Measurements from ENCODE around the gene USP8.

Gene USP8

DNA sequence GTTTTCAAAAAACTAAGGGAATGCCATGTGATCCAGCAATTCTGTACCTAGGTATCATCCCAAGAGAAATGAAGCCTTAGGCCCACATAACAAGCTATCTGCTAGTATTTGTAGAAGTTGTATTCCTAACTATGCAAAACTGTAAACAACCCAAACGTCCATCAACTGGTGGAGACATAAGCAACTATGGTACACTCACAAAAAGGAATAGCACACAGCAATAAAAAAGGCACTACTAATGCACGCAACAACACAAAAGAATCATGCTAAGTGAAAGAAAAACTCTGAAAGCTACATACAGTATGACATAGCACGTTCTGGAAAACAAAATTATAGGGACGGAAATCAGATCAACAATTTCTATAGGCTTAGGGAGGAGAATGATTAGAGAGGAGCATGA, 107.0 kb downstream of the USP8 start:
- Histone ChIP-seq H3K27me3 (ENCODE audit: insufficient read depth, low read depth, severe bottlenecking) (no peaks in the 10 kb centered on the region), H3K36me3 (no peaks in the 10 kb centered on the region), H3K9me3 (ENCODE audit: severe bottlenecking) (no peaks in the 10 kb centered on the region), H3K4me3 (ENCODE audit: low read depth, low read length) (no peak overlapping the region), H3K27ac (no peak overlapping the region)
- DNase-seq: no peak
- no peak for TF ChIP-seq CTCF (IDR thresholded peaks at IDR 0.05; ENCODE audit: low read depth, low read length)

- Histone ChIP-seq H3K36me3 (no peaks in the 10 kb centered on the region), H3K27me3 (ENCODE audit: insufficient read depth, low read depth, severe bottlenecking) (no peaks in the 10 kb centered on the region), H3K9me3 (ENCODE audit: severe bottlenecking) (no peaks in the 10 kb centered on the region), H3K4me3 (ENCODE audit: low read depth, low read length) (no peak overlapping the region), H3K27ac (no peak overlapping the region)
- no peak for DNase-seq
- no peak for TF ChIP-seq CTCF (IDR thresholded peaks at IDR 0.05; ENCODE audit: low read depth, low read length)
Measured at GRCh38 chr15:50531766-50532165, 107.6 kb downstream of the USP8 start.

GRCh38 chr15:50542887-50543210, 118.6 kb downstream of the USP8 start:
- DNase-seq: no peak
- H3K27ac ChIP-seq: no peak overlapping the region
- H3K36me3 ChIP-seq: no peaks in the 10 kb centered on the region

GRCh38 chr15:50543556-50543955, 119.4 kb downstream of the USP8 start:
- no peaks in the 10 kb centered on the region for H3K27me3 ChIP-seq (ENCODE audit: insufficient read depth, low read depth, severe bottlenecking)

More at GRCh38 chr15:50542887-50543210, 118.6 kb downstream of the USP8 start:
- Histone ChIP-seq H3K27me3 (ENCODE audit: insufficient read depth, low read depth, severe bottlenecking) (no peaks in the 10 kb centered on the region), H3K4me3 (ENCODE audit: low read depth, low read length) (no peak overlapping the region), H3K9me3 (ENCODE audit: severe bottlenecking) (no peaks in the 10 kb centered on the region)
- no peak for TF ChIP-seq CTCF (IDR thresholded peaks at IDR 0.05; ENCODE audit: low read depth, low read length)

DNA sequence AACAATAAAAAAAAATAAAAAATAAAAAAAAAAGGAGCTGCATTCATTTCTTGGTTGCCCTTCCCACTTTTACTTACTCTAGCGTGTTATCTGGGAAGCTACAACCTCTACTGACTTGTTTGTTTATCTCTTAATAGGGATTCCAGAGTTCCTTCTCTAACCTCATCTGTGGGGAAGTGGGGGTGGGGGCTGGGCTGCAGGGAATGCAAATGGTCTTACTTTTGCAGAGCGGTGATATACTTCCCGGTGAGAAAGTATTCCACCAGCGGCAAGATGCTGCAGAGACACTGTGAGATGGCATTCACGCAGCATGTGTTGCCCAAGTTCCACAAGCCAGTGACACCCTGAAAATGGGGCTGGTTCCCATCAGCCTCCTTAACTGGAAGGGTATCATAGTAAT, 120.2 kb downstream of the USP8 start:
- Histone ChIP-seq H3K4me3 (ENCODE audit: low read depth, low read length) (no peak overlapping the region), H3K27me3 (ENCODE audit: insufficient read depth, low read depth, severe bottlenecking) (no peaks in the 10 kb centered on the region), H3K36me3 (no peaks in the 10 kb centered on the region), H3K27ac (no peak overlapping the region), H3K9me3 (ENCODE audit: severe bottlenecking) (no peaks in the 10 kb centered on the region)
- TF ChIP-seq CTCF (IDR thresholded peaks at IDR 0.05; ENCODE audit: low read depth, low read length): no peak
- DNase-seq: no peak

More at GRCh38 chr15:50543556-50543955, 119.4 kb downstream of the USP8 start:
- TF ChIP-seq CTCF (IDR thresholded peaks at IDR 0.05; ENCODE audit: low read depth, low read length): no peak
- no peaks in the 10 kb centered on the region for H3K9me3 ChIP-seq (ENCODE audit: severe bottlenecking)
- DNase-seq: no peak
- H3K36me3 ChIP-seq: no peaks in the 10 kb centered on the region
- H3K27ac ChIP-seq: no peak overlapping the region
- no peak overlapping the region for H3K4me3 ChIP-seq (ENCODE audit: low read depth, low read length)

GRCh38 chr15:50546566-50546965, 122.4 kb downstream of the USP8 start, which contains the start of gene USP50:
TSS of gene USP50 (minus strand) at chr15:50546666. CDS start at chr15:50546525, 141 bp downstream.
- no peaks in the 10 kb centered on the region for H3K36me3 ChIP-seq
- H3K9me3 ChIP-seq (ENCODE audit: severe bottlenecking): no peaks in the 10 kb centered on the region
- TF ChIP-seq CTCF (IDR thresholded peaks at IDR 0.05; ENCODE audit: low read depth, low read length): no peak
- no peaks in the 10 kb centered on the region for H3K27me3 ChIP-seq (ENCODE audit: insufficient read depth, low read depth, severe bottlenecking)
- DNase-seq: no peak
- H3K4me3 ChIP-seq (ENCODE audit: low read depth, low read length): no peak within 1 kb of the TSS
- H3K27ac ChIP-seq: no peak within 1 kb of the TSS
